NCI-H1417 (cell line): Measurements from ENCODE around the gene MYBPH.

Source experiments
- DNase-seq, 3 experiments: peaks; one replicate each; lab custom pipeline; 2025; lab: John Stamatoyannopoulos, UW

The MYBPH gene

DNA sequence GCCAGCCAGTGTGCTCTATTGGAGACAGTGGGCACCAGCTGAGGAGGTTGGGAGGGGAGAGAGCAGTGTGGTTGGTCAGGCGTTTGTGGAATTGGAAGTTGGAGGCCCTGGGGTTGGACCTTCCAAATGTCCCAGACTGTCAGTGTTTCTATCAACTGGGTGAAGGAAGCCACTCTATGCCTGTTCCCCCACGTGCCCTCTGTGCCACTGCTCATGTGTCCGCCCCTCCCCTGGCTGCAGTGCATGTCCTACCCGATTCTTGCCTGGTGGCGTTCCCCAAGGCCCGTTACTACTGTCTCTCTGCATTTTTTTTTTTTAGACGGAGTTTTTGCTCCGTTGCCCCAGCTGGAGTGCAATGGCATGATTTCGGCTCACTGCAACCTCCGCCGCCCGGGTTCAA is 27.0 kb downstream of the MYBPH start:
- no peak for DNase-seq

DNA sequence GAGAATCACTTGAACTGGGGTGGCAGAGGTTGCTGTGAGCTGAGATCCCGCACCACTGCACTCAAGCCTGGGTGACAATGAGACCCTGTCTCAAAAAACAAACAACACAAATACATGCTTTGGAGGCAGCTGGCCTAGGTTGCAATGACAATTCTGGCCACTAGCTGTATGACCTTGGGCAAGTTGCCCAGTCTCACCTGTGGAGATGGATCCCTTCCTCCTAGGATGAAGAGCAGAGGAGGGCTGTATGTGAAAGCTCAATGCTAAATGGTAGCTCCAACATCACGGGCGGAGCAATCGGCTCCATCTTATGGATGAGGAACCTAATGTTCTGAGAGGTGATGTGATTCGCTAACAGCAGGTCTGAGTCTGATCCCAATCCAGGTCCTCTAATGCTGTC is 27.5 kb downstream of the MYBPH start:
- peak in 2 of 3 experiments; percentile 22 to 23 for DNase-seq

DNA sequence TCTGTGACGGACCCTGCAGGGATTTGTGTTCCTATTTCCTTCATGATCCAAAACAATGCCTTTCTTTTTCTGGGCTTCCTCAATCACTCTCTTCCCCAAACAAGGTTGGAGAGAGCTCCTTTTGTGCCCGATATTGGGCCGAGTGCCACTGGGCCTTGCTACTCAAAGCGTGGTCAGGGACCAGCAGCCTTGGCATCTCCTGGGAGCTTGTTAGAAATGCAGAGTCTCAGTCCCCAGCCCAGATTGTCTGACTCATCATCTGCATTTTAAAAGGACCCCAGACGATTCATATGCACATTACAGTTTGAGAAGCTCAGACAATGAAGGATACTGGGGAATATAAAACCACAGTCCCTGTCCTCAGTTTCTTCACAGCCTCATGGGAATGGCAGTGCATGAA is 28.2 kb downstream of the MYBPH start:
- no peak for DNase-seq

DNA sequence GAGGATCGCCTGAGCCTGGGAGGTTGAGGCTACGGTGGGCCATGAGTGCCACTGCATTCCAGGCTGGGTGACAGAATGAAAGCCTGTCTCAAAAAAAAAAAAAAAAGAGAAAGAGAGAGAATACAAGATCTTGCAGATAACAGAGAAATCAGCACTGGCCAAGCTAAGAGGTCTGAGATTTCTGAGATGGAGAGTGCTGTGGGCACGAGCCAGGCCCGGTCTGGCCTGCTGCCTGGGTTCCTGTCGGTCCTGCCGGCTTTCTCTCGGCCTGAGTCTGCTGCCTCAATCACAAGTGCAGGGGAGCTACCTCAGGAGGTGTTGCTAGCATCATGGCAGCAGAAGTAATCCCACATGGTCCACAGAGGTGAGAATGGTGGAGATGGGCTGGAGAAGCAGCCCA is 29.1 kb downstream of the MYBPH start:
- no peak for DNase-seq

DNA sequence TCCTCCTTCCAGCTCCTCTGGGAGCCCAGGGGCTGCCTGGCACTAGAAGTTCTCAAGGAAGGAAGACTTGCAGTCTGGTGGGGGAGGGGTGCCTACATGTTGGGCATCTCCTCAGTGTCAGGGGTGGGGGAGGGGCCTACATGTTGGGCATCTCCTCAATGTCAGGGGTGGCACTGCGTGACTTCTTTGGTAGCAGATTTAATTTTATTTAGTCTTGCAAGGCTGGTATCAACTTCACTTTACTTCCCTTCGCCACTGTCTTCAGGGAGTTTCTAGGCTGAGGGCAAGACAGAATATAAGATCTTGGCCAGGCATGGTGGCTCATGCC is 29.6 kb downstream of the MYBPH start:
- no peak for DNase-seq

DNA sequence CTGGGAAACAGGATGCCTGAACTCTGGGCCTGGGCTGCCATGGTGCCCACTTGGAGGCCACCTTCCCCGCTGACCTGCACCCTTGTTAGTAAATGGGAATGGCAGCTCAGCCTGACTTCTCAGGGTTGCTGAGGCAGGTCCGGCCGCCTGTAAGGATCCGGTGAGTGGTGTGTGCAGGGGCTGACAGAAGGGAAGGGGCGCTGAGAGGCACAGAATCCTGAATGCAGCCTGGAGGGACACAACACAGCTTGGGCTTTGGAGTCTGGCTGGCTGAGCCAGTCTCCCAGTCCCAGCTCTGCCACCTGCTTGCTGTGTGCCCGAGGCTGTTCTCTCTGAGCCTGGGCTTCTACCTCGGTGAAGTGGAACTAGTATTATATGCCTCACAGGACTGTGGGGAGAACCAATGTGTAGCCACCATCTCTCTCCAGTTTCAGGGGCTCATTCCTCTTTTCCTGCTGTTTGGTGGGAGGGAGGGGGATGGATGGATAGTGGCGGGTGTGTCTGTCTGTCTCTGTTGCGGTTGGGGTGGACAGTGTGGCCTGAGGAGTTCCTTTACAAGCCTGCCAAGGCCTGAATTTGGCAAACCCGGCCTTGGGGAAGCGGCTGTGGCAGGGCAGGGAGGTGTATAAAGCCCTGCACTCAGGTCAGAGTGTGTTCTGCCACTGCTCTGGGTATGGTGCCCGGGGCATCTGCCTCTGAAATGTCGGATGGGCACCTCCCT is 30.1 kb downstream of the MYBPH start:
- no peak for DNase-seq

DNA sequence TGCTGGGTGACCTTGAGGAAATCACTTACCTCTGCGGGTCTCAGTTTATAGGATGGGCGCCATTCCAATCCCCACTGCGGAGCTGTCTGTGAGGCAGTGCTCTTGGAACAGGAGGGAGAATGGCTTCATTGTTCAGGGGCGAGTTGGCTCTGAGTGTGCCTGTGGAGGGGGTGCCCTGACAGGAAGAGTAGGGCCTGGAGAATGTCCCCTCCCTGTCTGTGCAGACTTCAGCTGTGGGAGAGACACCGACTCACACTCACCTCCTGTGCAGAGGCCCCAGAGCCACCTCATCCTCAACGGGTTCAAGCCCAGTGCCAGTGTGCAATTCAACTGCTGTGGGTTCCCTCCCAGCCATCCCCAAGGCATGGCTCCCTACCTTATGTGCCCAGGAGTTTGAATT is 31.0 kb downstream of the MYBPH start:
- no peak for DNase-seq

DNA sequence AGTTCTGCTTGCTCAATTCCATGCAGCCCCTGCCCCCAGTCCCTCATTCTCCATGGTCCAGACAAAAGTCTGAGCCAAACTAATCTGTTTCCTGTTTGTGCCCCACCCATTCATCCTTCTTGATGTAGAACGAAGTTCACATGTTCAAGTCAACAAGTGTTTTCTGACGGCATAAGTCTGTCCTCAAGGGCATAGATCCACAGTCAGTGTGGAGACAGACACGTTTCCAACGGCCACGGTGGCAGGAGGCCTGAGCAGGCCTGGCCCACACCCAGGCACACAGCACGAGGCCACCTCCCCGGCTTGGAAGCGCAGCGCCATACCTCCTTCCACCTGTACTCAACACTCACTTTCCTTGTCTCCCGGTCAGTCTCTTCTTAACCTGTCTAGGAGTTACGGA is 32.0 kb downstream of the MYBPH start:
- DNase-seq, result no peak

DNA sequence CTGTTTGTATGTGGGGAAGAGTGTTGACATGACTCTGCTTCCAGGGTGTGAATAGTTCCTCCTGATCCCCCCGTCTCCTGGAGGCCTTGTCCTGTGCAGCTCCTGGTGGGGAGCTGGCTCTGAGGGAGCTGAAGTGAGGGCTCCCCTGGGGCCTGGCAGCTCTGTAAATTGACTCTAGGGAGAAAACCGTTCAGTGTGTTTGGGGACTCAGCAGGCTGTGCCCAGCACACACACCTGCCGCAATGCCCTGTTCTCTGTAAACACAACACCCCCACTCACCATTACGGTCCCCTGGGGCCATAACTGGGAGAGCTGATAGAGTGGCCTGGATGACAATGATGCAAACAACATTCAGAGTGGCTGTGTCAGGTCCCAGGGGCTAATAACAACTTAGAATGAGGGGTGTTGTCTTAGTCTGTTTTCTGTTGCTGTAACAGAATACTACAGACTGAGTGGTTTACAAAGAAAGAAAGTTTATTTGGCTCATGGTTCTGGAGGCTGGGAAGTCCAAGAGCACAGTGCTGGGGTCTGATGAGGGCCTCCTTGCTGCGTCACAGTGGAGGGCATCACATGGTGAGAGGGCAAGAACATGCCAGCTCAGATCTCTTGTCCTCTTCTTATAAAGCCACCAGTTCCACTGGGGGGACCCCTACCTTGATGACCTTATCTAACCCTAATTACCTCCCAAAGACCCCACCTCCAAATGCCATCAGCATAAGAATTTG is 32.8 kb downstream of the MYBPH start:
- DNase-seq, result peak; percentile 75 to 93 (median 80)

DNA sequence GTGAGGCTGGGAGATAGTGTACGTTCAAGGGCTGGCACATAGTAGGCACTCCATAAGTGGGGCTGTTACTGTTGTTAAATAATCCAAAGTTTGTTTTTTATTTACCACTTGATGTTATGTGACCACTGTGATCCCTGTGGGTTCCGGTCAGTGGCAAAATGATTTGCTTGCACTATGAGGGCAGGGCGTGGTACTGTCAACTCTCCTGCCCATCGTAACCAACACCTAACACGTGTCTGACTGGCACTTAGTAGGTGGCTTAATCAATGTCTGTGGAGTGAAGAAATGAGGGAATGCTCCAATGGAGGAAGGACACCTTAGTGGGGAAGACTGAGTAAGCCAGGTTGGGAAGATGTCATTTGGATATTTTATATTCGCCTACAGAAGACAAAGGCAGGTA is 33.5 kb downstream of the MYBPH start:
- no peak for DNase-seq

DNA sequence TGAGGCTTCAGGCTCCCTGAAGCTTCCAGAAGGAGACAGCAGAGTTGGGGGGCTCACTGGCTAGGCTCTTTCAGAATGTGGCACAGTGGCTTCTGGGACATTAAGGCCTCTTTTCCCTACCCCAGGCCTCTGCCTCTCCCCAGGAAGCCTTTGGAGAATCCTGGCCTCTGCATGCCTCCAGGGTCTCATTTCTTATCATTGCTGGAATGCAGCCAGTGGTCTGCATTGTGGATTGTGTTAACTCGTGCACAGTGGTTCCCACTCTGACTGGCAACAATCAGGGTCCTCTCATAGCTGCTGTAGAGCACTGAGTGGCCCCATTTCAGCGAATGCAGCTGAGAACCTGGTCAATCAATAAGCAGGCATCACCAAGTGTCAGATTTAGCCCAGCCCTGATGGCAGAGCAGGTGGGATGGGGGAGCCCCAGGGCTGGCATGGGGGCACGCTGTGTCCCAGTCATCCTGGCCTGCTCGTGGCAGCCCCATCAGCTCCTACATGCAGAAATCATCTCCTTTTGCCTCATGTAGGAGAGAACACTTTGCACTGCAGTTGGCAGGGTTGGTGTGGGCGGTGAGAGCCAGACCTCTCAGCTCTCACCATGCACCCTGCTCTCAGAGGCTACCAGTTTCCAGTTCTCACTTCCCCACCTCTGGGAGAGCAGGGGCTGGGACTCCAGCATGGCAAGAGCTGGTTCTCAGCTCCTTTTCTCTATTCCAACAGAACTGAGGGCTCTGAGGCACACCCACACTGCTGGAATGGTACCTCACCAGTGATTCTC is 34.7 kb downstream of the MYBPH start:
- no peak for DNase-seq

DNA sequence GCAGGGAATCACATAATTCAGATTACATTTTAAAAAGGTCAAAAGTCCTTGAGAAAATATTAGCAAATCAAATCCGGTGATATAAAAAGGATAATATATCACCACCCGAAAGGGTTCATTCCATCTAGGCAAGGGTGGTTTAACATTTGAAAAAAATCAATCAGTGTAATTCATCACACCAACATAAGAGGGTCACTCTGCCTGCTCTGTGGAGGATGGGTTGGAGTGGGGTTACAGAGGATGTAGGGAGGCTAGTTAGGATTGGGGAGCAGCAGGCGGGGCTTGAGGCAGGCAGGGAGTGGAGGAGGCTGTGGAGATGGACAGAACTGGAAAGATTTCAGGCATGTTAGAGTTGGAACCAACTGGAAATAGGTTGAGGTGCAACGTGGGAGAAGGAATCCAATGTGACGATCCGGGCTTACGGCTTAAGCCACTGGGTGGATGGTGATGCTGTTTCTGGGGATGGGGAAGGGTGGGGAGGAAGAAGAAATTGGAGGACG is 35.6 kb downstream of the MYBPH start:
- no peak for DNase-seq

DNA sequence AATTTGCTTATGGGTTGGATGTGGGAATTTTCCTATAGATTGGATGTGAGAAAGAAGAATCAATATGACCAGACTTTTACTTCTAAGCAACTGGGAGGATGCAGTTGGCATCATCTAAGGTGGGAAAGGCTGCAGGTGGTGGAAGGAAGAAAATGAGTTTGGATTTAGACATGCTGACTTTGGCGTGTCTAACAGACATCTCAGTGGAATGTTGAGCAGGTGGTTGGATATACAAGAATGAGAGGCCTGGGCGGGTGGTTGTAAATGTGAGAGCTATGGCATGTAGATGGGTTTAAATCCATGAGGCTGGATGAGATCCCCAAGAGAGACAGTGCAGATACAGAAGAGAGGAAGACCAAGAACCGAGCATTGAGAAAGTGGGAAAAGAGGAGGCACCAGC is 37.6 kb downstream of the MYBPH start:
- no peak for DNase-seq

DNA sequence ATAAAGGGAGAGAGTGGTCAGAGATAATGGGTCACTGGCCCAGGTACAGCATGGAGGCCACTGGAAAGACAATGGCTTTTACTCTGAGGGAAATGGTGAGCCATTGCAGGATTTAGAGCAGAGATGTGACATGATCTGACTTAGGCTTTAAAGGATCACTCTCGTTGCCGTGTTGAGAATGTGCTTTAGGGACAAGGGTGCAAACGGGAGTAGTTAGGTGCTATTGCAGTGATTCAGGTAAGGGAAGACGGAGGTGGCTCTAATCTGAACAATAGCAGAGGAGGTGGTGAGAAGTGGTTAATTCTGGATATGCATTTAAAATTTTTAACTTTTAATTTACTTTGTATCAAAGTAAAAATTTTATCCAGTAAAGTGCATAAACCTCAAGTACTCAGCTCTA is 38.3 kb downstream of the MYBPH start:
- DNase-seq, result no peak

DNA sequence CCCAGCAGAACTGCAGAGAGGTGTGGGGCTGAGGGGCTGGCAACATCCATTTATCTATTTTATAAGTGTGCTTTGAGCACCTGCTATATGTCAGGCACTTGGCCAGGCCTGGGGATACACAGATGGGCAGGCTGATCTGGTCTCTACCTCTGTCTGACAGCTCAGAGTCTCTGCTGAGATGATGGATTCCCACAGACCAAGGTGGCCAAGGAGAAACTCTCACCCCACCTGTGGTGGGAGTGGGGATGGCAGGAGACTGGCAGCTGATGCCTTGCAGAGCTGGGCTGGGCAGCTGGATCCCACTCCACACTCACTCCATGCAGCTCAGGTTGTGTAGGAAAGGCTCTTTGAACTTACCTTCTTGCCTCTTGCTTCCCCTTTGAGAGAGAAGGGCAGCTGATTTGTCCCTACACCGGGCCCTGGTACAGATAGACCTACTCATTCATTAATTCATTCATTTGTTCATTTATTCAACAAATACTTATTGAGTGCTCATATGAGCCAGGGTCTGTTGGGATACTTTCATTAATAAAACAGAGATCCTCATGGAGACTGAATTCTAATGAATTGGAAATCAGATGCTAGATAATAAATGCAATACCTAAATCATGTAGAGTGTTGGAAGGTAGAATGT is 39.1 kb downstream of the MYBPH start:
- DNase-seq, result no peak

DNA sequence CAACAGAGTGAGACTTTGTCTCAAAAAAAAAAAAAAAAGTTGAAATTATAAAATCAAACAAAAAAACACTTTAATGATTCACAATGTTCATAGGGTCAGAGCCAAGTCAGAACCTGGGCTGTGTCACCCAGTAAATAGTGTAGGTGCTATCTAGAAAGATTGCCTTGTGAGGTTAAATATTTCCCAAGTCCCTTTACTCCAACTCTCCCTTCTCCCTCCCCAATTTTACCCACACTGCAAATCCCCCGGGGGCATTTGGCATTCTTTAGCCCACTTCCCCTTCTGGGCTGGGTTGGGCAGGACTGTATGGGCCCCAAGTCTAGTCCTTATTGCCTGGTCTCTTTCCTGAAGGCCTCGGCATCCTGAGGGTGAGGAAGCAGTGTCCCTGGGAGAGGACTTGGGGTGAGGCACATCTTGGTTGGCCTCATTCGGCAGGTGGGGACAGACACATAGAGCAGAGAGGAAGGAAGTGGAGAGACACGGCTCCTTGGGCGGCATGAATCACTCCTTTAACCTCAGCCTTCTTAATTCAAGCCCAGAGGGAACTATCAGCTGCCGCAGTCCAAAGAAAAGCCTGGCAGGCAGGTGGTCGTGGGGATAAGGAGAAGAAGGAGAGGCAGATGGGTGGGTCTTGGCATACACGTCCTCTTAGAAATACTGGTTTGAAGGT is 39.9 kb downstream of the MYBPH start:
- DNase-seq, result no peak

DNA sequence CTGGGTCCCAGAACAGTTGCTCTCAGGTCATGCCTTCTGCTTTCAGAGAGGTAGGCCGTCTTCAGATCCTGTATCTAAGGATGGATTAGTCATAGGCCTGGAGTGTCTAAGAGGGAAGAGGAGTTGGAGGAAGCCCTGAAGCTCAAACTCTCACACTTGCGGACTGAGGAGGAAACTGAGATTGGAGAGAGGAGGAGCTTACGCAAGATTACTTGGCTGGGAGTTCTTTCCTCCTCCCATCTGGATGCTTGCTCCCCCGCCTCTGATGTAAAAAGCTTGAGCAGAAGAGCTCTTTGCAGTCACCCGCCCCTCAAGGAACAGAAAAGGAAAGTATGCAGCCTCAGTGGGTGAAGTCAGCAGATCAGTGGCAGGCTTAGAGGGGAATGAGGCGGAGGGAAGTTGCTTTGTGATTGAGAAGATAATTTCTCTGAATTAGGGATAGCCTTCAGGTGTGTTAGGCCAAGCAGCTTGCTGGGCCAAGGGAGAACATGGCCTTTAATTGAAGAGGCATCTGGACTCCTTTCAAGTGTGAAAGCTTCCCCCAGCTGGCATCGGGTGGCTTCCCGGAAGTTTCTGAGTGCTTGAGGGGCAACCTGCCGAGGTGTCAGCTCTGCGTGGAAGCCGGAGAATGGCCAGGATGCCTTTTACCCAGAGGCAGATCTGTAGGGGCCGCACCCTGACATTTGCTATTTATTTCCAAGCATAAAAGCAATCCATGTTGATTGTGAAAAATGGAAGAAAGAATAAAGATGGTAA is 41.5 kb downstream of the MYBPH start:
- DNase-seq, result peak in 1 of 3 experiments; percentile 16

DNA sequence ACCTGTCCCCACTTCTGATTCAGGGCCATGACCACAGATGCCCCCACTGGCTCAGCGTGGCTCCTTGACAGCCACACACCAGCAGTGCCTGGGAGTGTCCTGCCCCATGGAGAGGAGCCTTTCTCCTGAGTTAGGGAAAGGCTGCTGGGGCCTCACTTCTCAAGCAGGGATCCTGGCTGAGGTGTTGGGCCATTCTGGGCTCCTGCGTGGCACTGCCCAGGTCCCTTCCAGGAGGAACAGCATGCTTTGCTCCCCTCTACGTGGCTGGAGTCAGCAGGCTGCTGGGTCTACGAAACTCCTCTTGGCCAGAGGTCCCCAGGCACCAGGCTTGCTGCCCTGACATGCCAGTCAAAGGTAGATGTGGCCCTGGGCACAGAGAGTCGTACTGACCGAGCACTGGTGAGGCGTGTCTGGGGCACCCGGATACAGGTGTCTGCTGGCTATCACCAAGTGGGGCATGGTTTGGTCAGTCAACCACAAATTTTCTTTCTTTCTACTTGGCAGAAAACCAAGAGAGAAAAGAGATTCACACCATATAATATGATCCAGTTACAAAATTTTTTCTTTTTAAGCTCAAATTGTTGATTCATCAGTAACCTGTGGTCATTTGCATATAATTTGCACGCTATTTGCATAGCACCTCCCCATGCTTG is 44.0 kb downstream of the MYBPH start:
- no peak for DNase-seq

DNA sequence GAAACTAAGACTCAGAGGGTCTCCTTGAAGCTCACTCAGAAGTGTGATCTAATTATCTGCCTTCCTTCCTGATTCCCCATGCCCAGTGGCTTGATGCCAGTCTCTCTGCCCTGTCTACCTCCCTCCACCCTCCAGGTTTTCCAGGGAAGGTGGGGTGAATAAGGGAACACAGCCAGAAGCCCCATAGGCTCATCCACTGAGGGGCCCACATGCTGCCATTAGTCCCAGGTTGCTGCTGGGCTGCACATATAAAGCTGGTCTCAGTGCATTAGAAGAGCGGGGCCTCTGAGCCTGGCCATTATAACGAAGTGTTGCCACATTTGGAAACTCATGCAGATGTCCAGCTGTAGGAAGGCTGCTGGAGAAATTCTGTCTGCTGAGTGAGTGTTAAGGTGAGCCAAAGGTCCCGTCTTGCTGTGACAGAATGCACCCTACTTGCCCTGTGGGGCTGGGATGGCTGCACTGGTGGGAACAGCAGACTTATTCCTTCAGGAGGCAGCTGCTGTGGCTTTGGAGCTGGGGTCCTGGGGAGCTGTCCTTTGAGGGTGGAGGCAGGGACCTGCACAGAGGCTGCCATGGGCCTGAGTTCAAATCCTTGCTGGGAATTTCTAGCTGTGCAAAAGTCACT is 45.2 kb downstream of the MYBPH start:
- DNase-seq, result no peak
